Posterior cingulate gyrus (tissue), 11 donors: ENCODE measurements around the gene CCNY.
A peak's percentile ranks its signal among the peaks of the same experiment; 100 is the strongest.

Source experiments
- DNase-seq, 10 donors: peaks; one replicate each; pipeline versions ENCODE4 v3.0.0 to v3.0.0-alpha.2; 2020 to 2021; ENCODE audit warnings: mixed read lengths in 3 of 10
- intact Hi-C: fragments of 100-400 bp; cut with DNase I; formaldehyde crosslinking; loops from one replicate; pipeline ENCODE4 v1.15.1; 2023

Gene CCNY

DNA sequence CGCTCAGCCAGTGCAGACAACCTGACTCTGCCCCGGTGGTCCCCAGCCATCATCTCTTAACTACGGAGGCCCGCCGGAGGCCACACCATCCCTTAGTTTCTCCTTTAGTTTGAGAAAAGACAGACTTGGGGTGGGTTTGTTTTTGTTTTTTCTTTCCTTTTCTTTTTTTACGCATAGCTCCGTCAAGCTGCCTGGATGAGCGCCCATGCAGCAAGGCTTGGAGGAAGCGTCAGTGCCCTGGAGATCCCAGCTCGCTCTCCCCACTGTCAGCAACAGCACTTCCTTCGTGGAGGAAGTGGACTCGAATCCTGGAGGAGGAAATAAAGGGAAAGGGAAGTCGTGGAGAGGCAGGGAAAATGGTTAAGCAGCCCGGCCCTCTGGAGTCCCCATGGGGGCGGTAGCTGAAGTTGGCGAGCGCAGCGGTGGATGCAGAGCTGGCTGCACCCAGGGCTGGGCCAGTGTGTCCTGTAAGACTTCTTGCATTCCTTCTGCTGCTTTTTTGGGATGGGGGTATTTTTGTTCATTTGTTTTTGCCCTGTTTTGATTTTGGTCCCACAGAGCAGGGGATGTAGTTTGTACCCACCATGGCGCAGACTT, 232.9 kb downstream of the CCNY start:
- peak in 2 of 10 donors; percentile 74 to 87 for DNase-seq
- intact Hi-C loops: loop anchor here (5.0 kb wide), 1 partner anchor 107 kb away; no protein-coding TSS in a partner anchor

DNA sequence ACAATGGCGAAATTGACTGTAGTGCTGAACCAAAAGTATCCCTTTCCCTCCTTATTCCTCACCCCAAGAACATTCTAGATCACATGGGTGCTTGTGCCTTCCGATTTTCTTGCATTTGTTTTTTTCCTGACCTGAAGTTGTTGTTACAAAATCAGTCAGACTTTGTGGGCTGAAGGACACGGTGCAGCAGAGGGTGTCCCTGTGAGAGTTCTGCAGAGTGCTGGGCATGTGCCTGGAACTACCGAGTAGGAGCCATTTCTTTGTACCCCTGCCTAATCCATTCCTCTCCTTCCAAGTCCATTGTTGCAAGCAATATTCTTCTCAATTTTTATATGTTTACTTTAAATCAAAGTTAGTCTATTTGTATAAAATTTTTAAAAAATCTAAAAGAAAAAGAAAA, 233.5 kb downstream of the CCNY start:
- no peak for DNase-seq
- intact Hi-C loops: loop anchor here (5.0 kb wide), 1 partner anchor 108 kb away; no protein-coding TSS in a partner anchor

DNA sequence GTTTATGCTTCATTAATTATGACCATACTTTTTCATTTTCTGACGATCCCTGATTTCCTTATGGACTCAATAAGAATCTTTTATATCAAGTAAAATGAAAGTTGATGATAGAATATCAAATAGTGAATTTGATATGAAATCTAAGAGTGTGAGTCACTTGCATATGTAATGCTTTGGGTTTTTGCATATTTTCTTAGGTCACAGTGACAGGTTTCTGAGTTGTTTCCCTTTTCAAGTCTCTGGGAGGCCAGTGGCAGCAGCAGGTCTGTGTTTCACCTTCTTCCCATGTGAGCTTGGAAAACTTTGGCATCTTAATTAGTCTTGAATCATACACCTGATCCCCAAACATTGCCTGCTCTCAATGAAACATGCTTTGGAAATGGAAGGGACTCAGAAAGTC, 234.1 kb downstream of the CCNY start:
- DNase-seq: no peak
- intact Hi-C loops: no loop called here

DNA sequence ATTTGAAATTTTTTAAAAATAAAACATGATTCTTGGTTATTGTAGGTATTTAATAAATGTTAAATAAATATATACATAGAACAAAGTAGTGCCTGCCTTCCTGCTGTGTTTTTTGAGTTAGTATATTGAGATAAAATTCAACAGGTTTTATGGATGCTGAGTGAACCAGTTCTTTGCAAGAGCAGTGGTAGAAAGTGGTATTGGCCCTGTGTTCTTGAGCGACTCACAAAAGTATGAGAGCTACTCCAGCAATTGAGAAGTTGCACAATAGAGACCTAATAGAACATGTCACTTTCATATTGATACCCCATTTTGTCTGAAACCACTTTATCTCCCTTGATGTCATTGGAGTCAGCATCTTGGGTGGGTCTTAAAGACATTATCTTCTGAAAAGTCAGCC, 236.3 kb downstream of the CCNY start:
- intact Hi-C loops: no loop called here
- DNase-seq: no peak

DNA sequence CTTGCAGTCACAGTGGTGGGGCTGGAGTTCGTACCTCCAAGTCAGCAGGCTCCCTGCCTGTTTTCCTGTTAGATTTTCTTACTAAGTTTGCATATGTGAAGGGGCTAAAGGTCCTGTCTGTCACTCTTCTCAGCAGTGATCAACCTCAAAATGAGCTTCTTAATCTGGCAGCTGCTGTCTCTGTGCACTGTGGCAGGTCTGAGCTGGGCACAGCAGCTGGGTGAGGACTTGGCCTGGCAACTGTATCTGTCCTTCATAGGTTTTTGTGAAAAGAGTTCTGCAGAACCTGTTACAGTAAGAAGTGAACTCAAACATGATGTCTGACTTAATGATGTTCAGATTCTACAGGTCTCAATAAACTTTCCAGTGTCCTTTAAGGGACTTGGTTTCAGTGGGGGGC, 237.5 kb downstream of the CCNY start:
- intact Hi-C loops: no loop called here
- DNase-seq: no peak

DNA sequence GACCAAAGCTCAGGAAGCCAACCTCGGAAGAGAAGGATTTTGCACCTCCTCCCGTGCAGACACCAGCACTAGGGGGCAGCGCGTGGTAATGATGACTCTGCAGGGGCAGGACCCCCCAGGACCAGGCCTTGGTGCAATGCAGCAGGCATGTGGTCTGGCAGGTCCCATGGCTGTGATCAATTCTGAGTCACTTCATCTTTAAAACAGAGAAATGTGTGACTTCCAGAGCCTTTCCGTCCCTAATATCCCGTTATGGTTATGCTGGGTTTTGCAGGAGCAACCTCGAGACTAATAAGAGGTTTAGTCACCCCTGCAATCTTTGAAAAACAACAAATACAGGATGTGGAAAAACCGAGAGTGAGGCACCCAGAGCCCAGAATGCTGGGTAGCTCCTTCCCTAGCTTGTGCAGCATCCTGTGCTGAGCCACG, 238.6 kb downstream of the CCNY start:
- no peak for DNase-seq
- intact Hi-C loops: no loop called here

DNA sequence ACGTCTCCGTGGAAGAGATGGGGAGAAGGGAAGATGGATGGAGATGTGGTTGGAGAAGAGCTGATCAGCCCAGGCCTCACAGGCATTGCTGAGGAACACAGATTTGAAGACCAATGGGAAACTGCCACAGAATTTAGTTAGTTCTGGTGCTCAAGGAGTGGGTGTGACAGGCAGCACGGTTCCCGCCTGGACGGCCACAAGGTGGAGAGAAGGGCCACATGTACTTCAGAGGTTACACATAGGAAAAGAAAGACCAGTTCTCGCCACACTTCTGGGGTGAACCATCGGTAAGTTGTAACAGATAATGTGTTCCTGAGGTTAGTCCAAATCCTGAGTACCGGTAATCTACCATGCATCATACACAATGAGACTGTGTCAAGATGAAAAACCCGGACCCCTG, 239.3 kb downstream of the CCNY start:
- intact Hi-C loops: no loop called here
- no peak for DNase-seq

DNA sequence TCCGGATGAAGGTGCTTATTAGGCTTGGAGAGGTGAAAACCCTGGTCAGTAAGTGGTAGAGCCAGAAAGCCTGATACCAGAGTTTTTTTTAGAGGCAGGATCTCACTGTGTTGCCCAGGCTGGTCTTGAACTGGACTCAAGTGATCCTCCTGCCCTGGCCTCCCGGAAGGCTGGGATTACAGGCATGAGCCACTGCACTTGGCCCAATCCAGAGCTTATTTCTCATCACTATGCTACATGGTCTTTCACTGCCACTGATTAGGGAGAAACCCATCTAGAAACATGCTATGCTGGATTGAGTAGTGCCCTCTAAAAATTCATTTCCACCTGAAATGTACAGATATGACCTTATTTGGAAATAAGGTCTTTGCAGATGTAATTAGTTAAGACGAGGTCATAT, 240.4 kb downstream of the CCNY start:
- no peak for DNase-seq
- intact Hi-C loops: no loop called here

DNA sequence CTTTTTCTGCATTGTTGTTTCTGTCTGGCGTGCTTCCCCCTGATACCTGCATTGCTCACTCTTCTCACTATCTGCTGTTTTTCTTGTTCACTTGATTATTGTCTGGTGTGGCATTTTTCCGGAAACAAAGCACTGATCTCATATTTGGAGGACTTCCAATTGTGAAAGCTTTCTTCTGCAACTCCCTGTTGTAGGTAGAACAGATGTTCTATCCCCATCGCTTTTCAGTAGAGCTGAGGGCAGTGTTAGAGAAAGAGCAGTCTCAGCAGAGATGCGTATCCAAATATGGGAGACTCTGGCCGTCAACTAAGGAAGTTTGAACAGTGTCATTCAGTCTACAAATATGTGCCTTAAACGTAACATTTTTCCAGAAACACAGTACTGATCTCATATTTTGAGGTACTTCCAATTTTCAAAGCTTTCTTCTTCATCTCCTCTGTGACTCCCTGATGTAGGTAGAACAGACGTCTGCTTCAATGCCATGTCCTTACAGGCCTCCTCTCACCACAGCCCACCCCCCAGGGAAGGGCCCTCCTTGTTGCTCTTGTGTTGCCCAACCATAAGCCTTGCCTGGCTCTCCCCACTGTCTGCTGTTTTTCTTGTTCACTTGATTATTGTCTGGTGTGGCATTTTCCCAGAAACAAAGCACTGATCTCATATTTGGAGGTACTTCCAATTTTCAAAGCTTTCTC, 241.8 kb downstream of the CCNY start:
- no peak for DNase-seq
- intact Hi-C loops: no loop called here

DNA sequence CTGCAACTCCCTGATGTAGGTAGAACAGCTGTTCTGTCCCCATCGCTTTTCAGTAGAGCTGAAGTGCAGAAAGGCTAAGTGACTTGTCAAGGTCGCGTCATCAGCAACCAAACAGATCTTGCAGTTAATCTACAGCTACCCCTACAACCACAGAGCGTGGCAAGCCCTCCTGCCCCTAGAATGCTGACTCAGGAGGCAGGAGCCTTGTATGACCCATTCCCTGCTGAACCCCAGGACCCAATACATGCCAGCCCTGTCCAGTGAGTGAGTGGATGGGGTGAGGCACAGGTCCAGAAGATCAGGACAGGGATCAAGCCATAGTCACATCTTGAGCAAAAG, 242.3 kb downstream of the CCNY start:
- intact Hi-C loops: no loop called here
- no peak for DNase-seq

DNA sequence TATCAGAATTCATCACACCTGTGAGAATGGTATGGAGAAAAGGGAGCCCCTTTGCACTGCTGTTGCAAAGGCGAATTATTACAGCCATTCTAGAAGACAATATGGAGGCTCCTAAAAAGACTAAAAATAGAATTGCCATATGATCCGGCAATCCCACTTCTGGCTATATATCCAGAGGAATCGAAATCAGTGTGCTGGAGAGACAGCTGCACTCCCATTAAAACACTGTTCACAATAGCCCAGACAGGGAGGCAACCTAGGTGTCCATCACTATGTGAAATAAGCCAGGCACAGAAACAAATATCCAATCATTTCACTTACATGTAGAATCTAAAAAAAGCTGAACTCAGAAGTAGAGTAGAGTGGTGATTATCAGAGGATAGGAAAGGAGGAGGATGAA, 242.8 kb downstream of the CCNY start:
- DNase-seq: no peak
- intact Hi-C loops: no loop called here

DNA sequence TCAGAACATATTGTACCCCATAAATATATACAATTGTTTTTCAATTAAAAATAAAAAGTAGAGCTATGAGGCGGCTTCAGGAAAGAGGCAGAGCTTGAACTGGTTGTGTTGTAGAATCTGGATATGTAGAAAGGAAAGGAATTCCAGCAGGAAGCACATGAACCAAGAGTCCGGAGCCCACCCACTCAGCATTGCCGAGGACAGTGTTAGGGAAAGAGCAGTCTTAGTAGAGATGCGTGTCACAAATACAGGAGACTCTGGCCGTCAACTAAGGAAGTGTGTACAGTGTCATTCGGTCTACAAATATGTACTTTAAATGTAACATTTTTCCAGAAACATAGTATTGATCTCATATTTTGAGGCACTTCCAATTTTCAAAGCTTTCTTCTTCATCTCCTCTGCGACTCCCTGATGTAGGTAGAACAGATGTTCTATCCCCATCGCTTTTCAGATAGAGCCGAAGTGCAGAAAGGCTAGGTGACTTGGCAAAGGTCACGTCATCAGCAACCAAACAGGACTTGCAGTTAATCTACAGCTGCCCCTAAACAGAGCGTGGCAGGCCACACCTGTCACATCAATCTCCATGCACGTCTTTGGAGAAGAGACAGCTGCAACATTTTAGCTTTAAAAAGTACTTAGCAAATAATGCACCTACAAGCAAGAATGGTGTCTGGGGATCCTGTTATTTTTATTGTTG, 243.6 kb downstream of the CCNY start:
- DNase-seq: no peak
- intact Hi-C loops: no loop called here

DNA sequence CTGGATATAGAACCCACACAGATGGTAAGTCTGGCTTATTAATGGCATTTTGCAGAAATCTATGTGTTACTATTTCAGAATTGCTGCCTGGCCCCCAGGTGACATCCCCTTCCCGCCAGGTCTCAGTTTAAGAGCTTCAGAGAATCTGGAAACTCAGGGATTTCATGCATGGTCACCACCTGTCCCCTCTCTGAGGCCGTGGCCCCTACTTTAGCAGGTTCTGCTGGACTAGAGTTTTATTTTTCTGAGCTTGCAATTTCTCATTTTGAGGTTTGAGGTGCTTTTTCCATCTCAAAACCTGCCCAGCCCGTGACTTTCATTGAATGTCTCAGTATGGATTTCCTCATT, 244.1 kb downstream of the CCNY start:
- intact Hi-C loops: no loop called here
- DNase-seq: no peak

DNA sequence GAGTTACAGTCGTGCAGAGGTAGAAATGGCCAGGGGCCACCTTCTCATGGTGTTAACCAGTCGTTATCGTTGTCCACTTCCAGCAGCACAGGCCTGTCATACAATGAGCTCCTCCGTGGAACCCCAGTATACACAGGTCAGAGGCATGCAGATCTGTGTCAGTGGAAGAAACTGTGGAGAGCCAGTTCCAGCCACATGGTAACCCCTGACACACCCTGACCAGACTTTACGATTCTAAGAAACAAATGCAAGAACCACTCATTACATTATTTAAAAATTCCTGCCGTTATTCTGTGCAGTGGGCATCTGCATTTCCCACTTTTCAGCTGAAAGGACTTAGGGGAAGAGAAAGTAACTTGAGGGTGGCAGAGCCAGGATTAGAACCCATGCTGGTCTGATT, 245.3 kb downstream of the CCNY start:
- DNase-seq: no peak
- intact Hi-C loops: no loop called here

DNA sequence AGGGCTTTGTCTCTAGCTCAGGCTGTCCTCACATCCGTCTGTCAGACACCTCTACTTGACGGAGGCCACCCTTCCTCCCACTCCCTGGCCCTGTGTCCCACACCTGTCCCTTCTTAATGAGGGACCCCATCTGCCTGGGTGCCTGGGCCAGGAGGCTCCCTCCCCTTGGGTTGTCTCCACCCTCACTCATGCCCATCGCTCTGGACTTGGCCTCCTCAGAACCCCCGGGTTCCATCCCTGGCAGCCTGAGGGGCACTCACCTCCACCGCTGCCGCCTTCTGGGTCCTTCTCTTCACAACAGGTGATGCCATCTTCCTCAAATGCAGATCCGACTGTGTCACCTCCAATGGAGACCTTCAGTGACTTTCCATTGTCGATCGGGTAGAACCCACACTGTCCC, 248.6 kb downstream of the CCNY start:
- intact Hi-C loops: no loop called here
- peak in 1 of 10 donors; percentile 66 for DNase-seq

DNA sequence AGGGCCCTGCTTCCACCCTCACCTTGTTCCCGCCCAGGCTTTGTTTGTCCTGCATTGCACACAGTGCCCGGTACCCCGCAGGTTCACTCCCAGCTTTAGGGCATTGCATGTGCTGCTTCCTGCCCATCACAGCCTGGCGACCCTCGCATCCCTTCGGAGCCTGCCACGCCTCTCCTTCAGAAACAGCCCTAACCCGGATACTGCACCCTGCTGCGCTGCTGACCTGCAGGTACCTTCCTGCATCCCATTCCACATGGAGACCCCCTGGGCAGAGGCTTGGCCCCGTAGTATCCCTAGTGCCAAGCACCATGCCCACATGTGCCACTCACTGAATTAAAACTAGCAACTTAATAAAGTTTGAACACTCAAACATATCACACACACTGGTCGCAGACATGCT, 249.0 kb downstream of the CCNY start:
- peak in 1 of 10 donors; percentile 67 for DNase-seq
- intact Hi-C loops: no loop called here

DNA sequence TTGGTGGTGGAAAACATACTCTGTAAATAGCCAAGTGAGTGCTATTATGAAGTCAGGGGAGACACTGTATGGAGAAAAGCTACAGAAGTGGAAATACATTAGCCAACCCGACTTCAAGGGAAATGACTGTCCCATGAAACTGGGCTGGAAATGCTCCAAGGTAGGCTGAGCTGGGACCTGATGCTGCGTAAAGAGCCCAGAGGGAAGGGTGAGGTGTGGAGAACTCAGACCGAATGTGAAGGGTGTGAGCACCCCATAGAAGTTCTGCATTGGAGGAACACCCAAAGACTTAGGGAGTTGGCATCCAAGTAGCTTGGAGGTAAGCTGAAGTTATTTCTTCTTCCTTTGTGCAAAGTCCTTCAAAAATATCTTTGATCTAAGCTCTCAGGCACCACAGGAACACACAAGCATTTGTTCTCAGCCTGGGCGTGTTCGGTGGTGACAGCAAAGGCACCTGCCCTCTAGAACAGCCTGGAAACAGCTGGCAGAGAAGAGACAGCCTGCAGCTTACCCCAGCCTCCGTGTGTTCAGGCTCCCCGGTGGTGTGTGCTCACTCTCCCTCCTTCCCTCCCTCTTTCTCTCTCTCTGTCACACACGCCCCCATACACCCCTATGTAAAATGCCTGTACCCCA, 249.7 kb downstream of the CCNY start:
- intact Hi-C loops: no loop called here
- peak in 1 of 10 donors; percentile 41 for DNase-seq

DNA sequence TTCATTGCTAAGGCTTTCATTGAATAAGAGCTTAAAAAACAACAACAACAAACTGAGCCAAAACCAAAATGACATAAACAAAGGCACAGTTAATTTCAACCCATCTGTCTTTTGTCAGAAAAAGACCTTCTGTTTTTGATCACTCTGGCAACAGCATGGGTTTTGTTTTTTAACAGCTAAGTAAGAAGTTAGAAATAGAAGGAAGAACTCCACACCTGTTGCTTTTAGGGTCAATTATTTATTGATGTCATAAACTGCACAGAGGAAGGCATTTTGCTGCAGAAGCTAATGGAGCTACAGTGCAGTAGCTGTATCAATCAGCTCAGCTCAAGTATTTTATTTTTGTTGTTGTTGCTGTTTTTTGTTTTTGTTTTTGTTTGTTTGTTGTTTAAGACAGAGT, 252.5 kb downstream of the CCNY start:
- intact Hi-C loops: no loop called here
- no peak for DNase-seq

DNA sequence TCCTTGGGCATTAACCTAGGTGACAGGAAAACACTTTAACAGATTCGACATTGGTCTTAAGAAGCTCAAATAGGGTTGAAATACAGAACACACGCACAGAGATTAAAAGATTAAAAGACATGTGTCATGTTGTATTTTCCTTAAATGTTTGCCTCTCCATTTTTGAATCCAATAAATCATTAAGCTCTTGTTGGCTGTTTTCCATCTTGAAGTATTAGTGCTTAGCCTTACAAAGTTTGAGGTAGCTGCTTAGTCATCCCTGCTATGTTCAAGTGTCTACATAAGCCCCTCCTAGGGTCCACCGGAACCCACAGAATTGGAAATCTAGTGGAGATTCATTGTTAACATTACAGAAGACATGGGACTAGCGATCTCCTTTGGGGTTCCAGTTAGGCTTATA, 256.1 kb downstream of the CCNY start:
- intact Hi-C loops: no loop called here
- DNase-seq: no peak

DNA sequence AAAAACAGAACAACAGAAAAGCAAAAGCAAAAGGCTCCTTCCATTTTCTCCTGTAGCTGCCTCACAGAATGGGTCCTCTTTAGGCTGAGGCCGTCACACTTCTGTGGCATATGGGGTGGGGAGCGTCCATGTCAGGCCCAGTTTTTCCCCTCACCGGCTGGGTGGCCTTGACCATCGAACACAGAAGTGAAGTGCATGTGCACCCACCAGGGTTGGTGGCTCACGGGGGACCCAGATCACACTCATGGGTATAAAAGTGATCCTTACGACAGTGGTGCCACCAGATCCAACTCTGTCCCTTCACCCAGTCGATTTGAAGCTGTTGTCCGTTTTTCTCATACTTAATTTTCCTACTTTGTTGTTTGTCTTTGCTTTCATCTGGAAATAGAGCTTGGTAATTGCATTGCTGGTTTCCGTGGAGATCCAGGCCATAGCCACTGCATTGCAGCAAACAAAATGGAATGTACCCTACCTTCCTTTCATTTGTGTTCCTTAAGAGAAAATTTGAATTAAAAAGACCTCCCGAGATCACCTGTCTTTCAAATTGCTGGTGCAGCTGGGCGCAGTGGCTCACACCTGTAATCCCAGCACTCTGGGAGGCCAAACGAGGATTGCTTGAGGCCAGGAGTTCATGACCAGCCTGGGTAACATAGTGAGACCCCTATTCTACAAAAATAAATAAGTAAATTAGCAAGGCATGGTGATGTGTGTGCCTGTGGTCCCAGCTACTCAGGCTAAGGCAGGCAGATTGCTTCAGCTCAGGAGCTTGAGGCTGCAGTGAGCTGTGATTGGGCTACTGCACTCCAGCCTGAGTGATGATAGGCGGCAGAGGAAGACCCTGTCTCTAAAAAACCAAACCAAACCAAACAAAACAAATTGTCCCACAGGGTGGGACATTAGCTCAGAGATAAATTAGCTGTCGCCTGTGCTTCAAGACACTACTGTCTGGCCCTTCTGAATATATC, 258.1 kb downstream of the CCNY start:
- intact Hi-C loops: no loop called here

DNA sequence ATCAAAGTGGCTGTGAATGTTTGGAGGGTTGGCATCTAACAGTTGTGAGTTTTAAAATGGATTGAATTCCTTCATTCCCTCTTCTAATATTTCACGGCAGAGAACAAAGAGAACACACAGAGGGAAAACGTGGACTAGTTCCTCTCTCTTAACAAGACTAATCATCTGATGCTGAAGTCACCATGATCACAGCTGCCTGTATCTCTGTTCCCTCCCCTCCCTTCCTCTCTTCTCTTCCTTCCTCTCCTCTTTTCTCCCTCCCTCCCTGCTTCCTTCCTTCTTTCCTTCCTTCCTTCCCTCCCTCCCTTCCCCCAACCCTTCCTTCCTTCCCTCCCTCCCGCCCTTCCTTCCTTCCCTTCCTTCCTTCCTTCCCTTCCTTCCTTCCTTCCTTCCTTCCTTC, 258.8 kb downstream of the CCNY start:
- intact Hi-C loops: no loop called here
- DNase-seq: no peak

More for the DNA sequence above, 258.1 kb downstream of the CCNY start:
- DNase-seq: peak in 1 of 10 donors; percentile 64
